ENCODE results near the gene RNF175. TPM values are rescaled to one million over a fixed set of nuclear protein-coding genes. Genes with fewer than 3 reads are reported as not detected.

RNF175 gene
- polyA plus RNA-seq, 5 donors = 5.9 to 7.8 (median 7.3) TPM

DNA sequence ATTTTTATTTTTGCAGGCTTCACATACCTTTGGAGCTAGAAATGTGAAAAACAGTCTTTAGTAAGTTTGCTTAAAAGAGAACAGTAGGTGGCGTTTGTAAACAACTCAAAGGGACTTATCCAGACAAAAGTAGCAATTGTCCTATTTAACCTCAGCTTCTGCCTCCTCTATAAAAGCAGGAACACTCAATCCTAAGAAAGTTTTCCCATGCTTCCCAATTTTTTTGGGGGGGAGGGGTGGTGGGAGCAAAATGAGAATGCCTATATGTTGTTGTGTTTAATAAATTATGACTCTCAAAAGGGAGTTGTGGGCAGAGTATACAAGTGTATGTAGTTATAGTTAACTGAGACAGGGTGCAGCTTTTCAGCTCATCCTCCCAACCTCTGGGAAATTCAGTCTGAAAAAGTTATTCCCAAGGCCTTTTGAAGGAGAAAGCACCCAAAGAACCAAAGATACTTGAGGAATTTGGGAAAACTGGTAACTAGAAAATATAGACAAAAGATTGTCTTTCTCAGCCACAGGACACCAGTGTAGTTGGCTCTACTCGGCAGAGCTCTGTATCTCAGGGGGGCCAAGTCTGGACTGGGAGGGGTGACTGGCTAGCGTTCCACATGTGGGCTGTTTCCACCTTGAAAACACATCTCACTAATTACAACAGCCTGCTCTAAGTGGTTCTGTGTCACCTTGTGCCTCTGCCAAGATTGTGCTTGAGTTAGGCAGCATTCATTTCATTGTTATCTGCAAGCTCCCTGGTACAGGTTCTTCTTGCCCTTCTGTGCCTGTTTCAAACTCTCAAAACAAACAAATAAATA lies 26.3 kb upstream of the RNF175 start:
- no peak for DNase-seq

DNA sequence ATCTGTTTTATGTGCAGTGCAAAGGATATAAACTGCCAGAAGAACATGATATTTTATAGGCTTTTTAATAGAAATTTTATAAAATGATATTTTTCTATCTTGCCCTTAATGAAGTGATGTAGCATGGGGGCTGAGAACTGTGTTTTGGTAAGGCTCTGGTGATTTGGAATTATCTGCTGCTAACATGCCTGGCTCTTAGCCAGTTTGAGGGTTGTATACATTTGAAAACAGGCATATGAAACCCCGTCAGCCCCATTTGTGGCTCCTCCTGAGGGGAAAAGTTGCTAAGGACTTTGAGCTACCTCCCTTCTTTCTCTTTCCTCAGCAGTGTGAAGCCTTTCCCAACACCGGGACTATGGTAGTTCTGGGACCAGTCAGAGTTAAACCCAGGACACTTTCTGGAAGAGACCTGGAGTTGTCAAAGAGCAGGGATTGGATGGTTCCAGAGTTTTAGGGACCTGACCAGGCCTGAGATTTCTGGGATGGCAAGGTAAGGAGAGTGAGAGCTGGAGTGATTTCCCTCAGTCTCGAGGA lies 24.4 kb upstream of the RNF175 start:
- no peak for DNase-seq

DNA sequence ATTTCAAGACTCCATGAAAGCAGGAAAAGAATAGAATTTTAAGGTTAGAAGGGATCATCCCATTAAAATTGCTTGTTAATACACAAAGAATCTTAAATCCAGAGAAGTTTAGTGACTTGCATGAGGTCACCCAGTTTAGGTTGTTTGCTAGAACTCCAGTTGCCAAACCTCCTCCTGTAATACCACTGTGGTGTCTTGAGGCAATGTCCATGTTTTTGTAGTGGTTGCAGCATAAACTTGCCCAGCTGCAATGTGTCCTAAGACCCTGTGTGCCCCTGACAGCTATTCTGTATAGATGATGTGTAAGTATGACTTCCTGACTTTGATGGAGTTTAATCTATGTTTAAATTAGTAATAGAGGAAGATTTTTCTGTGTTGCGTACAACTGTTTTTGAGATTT lies 22.8 kb upstream of the RNF175 start:
- DNase-seq = no peak

DNA sequence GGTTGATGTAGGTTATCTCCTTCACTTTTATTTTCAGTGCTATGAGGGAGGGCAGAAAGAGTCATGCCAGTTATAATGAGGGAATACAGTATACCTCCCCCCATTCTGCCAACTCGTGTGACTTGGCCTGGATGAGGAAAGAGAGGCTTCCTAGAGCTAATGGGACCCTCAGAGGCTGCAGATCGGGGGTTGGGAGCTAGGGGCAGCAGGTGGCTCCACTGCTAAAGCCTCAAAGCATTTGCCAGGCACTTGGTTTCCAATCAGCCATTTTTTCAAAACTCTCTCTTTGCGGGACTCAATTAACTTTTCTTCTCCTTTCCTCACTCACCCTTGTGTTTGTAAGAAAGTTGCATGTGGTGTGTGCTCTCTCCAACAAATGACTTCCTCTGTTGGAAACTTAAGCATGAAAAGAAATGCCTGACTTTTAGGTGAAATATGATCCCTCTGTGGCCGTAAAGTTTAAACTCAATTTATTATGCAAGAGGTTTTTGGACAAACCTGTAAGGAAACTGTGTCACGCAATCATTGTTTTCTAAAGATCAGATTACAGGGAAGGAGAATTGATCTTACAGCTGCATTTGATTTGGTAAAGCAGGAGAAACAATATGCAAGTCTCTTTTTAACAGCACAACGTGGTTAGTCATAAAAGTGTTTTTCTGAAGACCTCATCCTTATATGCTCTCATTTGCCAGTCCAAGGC lies 22.0 kb upstream of the RNF175 start:
- DNase-seq = no peak

DNA sequence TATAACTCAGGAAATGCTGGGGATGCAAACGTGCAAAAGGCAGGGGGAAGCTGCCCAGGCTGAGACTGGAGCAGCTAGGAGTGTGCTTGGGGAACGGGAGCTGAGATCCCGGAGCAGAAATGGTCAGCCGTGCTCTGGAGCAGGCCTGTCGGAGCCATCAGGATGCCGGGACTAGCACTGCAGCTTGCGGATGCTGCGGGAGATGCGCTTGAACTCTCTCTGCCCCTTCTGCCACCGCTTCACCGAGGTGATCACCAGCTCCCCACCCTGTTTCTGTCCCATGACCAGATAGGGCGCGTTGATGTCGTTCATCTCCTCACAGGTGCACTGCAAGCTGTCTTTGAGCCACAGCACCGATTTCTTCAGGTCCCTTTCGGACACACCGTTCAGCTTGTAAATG lies 21.5 kb upstream of the RNF175 start:
- no peak for DNase-seq

DNA sequence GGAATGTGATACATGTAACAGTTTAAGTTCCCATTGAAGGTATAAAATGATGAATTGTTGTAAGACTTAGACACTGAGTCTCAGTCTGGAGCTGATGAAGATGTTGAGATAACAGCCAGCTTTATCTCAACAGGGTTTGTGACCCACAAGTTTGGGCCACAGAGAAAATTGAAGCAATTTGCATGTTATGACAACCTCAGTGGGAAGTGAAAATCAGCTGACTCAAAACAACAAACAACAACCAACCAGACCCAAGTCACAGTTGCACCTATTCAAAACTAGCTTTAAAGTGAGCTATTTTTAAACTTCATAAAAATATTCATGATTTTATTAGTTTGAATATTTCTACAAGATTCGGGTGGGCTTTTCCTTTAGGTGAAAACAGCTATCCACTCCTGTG lies 21.1 kb upstream of the RNF175 start:
- DNase-seq = no peak

DNA sequence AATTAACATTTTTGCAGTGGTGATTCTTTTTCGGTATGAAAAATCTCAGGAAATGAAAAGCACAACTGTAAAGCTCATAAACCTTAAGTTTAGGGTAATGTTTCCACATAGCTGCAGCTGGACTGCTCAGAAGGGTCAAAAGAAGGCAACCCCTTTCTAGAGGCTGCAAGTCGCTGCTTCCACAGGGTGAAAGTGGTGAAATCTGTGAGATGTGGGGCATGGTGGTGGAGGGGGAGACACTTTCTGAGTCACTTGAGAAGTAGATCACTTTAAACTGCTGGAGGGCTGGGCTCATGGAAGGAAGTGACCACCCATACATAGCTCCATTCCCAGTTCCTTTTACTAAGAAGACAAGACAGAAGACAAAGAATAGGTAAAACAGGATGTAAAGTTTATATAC lies 20.4 kb upstream of the RNF175 start:
- DNase-seq = no peak

DNA sequence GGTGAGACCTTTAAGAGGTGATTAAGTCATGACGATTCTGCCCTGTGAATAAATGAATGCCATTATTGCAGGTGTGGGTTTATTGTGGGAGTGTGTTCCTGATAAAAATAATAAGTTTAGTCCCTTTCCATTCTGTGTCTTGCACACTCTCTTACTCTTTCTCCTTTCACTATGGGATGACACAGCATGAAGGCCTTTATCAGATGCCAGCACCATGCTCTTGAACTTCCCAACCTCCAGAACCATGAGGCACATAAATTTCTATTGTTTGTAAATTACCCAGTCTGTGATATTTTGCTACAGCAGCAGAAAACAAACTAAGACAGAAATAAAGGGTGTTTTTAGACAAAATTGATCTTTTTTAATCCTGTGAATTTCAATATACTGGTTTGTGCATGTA lies 18.6 kb upstream of the RNF175 start:
- DNase-seq = no peak

DNA sequence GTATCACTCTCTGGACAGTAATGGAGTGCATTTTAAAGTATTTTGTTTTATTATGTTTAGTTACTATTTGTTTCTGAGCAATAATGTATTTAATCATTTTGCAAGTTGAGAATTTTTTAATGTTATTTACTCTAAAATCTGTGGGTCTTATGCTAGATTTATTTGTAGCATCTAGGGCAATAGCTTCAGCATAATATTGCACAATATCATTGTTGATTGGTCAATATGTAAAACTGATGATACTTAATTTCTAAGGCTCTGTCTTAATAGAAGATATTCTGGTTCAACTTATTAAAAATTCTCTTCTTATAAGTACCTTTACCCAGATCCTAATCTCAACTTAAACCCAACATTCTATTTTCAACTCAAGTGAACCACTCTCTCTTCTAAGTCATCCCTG lies 17.6 kb upstream of the RNF175 start:
- DNase-seq = no peak

DNA sequence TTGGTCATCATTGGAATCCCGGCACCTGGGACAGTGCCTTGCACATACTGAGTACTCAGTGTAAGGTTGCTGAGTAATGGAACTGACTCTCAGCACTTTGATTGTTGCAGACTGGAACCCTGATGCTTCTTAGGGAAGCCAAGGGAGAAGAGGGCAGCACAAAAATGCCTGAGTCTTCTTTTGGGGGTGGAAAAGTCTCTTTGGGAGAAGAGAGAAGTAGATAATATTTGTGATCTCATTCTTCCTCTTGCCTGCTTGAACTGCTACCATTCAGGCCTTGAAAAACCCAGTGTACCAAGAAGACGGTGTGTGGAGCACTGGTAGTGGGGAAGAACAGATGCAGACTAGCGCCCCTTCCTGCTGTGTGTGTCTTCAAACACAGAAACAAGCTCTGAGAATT lies 16.8 kb upstream of the RNF175 start:
- DNase-seq = no peak

DNA sequence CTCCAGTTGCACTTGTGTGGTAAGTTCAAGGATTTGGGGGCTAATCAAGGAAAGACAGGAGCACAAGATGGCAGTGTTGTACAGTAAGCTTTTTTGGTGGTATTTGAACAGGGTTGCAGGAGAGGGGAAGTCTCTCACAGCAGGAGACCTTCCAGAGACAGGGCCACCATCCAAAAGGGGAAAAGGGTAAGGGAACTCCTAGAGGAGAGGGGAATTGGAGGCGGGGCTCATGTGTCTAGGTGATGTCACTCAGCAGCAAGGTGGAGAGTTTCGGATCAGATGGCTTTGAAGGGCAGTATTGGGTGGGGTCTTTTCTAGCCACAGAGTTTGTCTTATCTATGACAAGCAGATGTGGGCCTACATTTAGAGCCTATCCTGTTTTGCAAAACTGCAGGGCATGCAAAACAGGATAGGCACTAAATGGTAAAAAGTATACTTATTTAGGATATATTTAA lies 13.4 kb upstream of the RNF175 start:
- no peak for DNase-seq

DNA sequence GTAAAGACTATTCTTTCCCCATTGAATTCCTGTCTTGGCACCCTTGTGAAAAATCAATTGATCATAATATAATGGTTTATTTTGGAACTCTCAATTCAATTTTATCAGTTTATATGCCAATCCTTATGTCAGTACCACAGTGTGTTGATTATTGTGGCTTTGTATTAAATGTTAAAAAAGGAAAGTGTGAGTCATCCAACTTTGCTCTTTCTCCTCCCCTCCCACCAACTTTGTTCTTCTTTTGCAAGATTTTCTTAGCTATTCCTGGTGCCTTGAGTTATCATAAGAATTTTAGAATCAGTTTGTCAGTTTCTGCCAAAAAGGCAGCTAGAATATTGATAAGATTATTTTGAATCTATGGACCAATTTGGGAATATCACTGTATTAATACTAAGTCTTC lies 11.2 kb upstream of the RNF175 start:
- no peak for DNase-seq

DNA sequence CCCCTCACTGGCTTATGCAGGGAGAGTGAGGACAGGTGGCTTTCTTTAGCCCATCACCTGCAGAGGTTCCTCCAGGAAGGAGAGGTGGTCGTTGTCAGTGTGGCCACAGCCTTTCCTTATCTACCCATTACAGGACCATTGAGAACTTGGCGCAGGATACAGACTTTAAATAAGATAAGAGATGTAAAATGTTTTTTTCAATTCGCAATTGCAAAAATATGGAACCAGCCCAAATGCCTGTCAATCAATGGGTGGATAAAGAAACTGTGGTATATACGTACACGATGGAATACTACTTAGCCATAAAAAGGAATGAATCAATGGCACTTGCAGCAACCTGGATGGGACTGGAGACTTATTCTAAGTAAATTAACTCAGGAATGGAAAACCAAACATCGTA lies 6.9 kb upstream of the RNF175 start:
- DNase-seq = no peak

DNA sequence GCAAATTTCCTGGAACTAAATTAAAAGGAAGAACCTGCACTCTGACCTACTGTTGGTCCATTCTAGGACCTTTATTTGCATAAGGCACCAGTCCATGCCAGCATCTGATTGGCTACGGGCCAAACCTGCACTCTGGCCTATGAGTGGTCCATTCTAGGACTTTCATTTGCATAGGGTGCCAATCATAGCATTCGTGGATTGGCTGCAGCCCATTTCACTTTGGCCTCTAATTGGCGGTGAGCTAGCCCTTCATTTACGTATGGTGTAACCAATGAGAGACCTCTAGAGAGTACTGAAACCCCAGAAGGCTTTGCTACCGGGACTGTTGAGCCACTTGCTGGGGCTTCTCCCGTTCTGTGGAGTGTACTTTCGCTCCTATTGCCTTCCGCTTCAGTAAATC lies 6.1 kb upstream of the RNF175 start:
- DNase-seq = no peak

DNA sequence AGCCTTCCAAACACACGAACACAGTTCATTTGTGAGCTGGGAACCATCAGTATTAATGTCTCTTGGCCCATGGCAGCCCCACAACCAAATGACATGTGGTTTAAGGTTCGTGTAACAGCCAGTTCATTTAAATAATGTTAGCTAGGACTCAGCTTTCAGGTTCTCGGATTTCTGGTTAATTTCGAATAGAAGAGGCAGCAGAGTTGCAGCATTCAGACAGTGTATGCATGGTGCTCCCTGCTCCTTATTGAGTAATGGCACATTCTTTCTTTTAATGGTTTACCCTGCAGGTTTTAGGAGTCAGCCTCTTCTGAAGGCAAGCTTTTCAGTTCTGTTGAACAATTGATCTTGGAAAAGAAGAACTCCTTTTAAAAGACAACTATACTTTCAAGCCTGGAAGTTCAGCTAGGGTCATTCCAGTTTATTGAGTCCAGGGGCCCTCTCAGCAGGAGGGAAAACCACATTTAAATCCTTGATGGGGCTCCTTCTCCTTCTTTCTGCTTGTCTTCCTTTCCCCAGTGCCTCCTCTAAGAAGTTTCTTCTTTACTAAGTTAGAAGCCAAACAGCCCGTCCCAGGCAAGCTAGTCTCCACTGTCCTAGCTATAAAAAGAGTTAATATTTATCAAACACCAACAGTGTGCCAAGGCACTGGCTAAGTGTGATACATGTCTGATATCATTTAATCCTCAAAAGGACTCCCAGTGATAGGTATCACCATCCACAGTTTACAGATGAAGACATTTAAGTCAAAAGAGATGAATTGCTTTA lies 5.0 kb upstream of the RNF175 start:
- DNase-seq = no peak

DNA sequence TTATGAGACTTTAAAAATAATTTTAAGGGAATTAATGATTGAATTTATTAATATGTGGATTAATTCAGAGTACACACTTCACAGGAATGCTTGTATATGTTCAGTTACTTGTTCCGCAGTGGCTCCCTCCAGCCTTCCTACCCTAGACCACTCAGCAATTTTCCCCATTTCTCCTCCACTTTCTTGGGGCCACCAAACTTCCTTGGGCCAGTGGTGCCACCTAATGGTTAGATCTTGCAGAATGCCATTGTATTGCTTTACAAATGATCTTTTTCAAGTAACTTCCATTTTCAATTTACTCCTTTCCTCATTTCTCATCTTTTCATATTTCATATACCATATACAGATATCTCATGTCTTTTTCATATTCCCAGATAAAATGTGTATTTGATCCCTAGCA lies 3.6 kb upstream of the RNF175 start:
- no peak for DNase-seq

DNA sequence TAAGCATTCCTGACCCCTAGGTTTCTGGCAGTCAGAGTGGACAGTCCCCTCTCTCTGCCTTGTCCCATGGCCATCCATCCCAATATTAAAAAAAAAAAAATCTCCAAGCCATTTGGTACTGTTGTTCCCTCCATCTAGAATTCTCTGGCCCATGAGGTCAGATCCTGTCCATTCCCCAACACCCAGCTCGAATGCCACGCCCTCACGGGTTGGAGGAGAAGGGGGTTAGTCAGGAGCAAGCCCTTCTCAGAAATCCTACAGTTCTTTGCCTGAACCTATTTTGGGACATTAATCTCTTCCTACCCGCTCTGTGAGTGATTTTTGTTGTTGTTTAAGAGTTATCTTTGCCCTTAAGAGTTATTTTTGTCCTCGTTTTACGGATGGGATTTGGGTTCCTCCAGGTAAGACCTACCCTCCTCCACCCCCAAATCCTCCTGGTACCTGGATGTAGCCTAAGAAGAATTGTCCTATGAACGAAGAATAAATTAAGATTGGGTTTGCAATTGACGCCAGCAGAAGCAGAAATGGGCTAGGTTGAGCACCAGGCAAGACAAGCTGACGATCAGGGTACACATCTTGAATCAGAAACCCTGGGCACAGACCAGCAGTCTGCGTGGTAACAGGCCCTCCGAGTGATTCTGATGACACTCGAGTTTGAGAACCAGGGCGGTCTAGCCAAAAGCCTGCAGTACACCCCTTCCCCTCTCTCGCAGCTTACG lies 977 bp downstream of the RNF175 start:
- no peak for DNase-seq

DNA sequence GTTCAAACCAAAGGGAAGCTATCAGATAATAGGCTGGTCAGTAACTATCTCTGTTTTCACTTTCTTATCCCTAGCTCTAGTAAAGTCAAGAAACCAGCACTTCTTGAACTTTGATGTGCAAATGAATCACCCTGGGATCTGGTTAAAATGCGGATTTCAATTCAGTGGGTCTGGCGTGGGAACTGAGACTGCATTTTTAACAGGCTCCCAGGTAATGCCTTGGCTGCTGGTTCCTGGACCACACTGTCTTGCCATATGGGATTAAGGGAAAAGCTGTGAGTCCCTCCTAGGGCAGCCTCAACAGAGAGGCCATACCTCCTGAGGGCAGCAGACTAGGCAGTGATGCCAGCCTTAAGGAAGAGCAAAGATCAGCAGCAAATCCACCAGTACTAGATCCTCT lies 1.7 kb downstream of the RNF175 start:
- DNase-seq = no peak

DNA sequence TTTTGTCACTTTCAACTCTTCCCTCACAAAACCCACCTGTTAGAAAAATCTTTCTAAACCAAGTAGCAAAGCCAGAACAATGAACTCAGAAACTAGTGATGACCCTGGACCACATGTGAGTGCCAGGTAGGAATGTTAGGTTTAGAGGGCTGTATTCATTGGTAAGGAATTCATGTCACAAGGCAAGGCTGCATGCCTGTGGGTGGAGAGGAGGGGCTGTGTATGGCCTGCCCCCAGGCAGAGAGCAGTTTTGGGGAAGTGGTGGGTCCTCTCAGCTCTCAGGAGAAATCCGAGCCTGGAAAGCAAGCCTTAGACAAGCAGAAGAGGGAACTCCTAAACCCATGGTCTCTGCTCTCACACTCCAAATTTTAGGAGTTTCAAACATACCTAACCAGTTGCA lies 2.4 kb downstream of the RNF175 start:
- no peak for DNase-seq

DNA sequence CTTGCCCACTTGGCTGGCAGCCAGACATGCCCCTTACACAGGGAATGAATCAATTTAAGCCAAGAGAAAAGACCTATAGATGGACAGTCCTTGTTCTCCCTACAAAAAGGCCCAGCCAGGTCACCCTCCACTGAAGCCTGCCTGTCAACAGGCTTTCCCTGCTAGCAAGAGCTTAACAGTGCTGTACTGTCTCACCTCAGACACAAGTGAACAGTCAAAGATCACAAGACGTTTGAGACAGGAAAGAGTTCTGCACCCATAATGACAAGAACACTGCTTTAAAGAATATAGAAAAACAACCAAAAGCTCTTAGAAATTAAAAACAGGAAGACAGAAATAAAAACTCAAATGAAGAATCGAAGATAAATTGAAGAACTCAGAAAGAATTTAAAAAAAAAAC lies 4.6 kb downstream of the RNF175 start:
- no peak for DNase-seq

DNA sequence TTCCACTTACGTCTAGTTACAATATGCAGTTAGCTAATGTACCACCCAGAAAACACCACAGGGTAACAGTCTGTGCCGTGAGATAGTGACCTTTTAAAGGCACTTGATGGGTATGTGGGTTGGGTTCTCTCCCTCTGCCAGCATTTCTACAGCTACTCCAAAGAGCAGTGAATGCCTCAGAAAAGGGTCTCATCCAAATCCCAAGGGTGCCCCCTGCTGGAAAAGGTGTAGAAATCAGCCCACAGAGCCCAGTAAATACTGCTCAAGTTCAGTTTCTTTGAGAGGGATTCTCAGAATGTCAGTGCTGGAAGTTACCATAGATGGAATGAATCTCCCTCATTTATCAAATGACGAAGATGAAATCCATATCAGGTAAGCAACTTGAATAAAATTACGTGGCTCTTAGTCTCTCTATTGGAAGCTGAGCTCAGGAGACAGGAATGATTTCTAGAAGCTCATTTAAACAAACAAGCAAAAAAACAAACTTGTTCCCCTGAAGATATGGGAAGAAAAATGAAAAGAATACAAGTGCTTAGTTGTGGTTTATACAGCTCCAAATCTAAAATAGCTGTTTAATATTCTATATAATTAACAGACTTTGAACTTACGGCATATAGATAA lies 9.5 kb downstream of the RNF175 start:
- DNase-seq = peak; percentile 52 to 72
